HG02759 (cell line): ENCODE measurements around the gene PPWD1.
"Not testable (repeated sequence)": the region's sequence is repeated elsewhere in the genome, so short reads cannot be mapped to it uniquely, and the experiment has no call there.

Source experiments
- ATAC-seq: cut with Tn5 transposase; IDR thresholded peaks from one replicate; pipeline ENCODE4 v1.9.1; 2021; ENCODE audit warnings: mild to moderate bottlenecking, moderate library complexity; ENCODE audit not compliant: unreplicated experiment

Gene PPWD1

DNA sequence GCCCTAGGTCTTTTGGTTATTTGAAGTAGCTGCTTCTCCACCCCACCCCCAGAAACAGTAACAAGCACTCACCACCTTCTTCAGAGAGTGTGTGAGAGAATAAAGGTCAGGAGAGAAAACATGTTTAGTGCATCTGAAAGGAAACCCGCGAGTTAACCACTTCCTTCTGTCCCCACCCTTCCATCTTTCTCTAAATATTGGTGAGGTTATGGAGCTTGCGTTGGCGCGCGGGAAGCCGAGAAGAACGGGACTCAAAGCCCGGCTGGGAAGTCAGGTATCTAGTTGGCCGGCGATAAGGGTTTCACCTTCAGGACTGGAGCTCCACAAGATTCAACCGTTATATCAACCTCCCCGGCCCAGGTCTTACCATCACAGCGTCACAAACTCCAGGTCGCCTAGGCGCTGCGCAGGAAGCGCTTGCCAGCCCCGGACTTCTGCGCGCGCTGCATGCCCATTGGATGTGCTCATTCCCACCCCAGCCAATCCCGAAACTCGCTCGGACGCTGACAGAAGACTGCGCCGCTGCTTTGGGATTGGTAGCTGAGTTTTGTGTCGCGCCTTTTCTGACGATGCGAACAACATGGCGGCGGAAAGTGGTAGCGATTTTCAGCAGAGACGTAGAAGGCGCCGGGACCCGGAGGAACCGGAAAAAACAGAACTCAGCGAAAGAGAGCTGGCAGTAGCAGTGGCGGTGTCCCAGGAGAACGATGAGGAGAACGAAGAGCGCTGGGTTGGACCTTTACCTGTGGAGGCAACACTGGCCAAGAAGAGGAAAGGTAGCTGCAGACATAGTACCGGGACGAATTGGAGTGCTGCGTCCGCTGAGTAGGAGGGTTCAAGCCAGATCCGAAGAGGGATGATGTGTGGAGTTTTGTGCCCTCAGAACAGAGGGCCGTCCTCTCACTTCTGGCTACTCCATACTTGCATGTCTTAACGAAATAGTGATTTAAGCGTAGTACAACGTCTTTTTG is at the start of gene PPWD1, which contains the start of gene CENPK:
TSS of gene PPWD1 (plus strand) at position 566 of the 971 bp plus-strand sequence. CDS start at position 581, 15 bp downstream.
TSS of gene CENPK (minus strand) at position 438 of the 971 bp plus-strand sequence. CDS start 8,261 bp downstream, outside the sequence.
- ATAC-seq, result peak; percentile 99

- ATAC-seq, result no peak
Measured at GRCh38 chr5:65525726-65526125, 37.4 kb upstream of the PPWD1 start.

- no peak for ATAC-seq
Measured at GRCh38 chr5:65530904-65531303, 32.2 kb upstream of the PPWD1 start.

DNA sequence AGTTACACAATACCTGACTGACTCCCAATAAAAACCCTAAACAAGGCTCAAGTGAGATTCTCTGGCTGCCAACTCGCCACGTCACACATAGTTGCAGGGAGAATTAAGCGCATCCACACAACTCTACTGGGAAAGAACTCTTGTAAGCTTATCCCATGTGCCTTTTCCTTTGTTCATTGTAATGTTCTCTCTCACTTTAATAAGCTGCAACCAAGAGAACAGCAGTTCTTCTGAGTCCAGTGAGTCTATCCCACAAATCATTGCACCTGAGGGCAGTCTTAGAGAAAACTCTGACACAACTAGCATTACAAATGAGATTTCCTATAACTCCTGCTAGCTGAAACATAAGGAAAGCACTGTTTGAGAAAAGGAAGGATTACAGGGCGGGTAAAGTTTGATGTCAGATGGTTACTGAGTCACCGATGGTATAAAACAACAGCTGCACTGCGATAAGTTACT is 27.5 kb upstream of the PPWD1 start:
- no peak for ATAC-seq

GRCh38 chr5:65539827-65540226 is 23.3 kb upstream of the PPWD1 start:
- ATAC-seq, result no peak

GRCh38 chr5:65544473-65544872 is 18.6 kb upstream of the PPWD1 start:
- ATAC-seq, result no peak

DNA sequence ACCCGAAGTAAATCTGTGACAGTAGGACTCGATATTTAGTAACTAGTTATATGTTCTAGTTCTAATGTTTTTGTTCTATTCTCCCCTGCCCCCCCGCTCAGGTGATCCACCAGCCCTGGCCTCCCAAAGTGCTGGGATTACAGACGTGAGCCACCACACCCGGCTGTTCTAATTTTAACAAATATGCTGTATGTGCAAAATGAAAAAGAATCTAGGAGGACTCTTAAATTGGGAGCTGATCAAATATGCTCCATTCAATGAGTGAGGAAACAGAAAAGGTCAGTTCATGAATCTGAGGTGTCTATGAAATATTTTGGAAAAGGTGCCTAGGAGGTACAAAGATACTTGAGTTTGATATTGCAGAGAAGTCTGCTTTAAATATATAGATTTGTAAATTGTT is 17.0 kb upstream of the PPWD1 start:
- no peak for ATAC-seq

DNA sequence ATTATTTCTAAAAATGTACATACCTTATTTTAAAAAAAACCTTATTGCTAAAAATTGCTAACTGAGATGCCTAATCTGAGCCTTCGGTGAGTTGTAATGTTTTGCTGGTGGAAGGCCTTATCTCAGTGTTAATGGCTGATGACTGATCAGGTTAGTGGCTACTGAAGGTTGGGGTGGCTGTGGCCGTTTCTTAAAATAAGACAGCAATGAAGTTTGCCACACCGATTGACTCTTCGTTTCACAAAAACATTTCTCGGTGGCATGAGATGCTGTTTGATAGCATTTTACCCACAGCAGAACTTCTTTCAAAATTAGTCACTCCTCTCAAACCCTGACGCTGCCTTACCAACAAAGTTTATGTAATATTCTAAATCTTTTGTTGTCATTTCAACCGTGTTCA is 14.8 kb upstream of the PPWD1 start:
- ATAC-seq, result no peak

DNA sequence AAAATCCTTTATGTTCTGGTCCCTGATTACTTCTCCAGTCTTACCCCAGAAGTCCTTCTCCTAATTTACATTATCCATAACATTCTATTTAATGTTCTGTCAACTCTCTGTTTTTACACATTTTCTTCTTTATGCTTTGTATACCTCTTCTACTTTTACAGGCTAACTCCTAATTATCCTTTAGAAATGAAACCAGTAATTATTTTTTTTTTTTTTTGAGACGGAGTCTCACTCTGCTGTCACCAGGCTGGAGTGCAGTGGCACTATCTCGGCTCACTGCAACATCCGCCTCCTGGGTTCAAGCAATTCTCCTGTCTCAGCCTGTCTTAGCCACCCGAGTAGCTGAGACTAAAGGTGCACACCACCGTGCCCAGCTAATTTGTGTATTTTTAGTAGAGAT is 9.2 kb upstream of the PPWD1 start:
- no peak for ATAC-seq

DNA sequence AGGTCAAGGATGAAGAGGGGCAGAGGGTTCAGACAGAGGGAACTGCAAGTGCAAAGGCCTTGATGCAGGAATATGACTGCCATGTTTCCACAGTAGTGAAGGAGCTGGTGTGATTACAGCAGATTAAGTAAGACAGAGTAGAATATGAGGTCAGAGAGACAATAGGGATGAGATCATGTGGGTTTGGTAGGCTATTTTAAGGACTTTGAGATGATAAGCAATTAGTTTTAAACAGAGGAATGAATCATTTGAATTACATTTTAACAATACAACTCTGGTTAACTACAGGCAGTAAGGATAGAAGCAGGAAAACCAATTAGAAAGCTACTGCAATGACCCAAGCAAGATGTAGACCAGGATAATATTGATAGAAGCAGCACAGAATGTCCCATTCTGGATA is 7.8 kb upstream of the PPWD1 start:
- no peak for ATAC-seq

- no peak for ATAC-seq
Measured at GRCh38 chr5:65556181-65556580, 6.9 kb upstream of the PPWD1 start.

DNA sequence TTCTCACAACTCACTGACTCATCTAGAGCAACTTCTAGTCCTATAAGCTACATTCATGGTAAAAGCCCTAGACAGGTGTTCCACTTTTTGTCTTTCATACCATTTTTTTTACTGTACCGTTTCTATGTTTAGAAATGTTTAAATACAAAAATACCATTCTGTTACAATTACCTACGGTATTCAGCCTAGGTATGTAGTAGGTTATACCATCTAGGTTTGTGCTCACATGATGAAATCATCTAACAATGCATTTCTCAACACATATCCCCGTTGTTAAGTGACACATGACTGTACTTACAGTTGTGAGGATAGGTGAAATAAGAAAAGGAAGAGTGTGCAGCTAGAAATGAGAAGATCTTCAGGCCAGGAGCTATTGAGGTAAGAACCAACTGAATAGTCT is 6.4 kb upstream of the PPWD1 start:
- no peak for ATAC-seq

DNA sequence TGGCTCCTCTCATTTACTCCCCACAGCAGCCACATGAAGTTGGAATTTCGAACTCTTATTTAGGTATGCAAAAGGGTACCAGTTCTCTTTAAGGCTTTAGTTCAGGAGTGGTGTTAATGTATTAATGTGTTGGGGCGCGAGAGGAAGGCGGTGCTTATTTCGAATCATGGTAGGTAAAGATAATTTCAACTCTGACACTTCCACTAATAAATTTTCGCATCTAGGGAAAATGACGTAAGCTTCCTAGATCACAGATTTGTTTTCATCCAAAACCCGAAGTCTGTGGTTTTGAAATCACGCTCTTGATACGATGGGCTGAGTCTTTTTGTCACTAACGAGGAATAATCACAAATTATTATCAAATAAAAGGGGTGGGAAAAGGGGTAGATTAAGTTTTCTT is 681 bp downstream of the PPWD1 start:
- no peak for ATAC-seq

DNA sequence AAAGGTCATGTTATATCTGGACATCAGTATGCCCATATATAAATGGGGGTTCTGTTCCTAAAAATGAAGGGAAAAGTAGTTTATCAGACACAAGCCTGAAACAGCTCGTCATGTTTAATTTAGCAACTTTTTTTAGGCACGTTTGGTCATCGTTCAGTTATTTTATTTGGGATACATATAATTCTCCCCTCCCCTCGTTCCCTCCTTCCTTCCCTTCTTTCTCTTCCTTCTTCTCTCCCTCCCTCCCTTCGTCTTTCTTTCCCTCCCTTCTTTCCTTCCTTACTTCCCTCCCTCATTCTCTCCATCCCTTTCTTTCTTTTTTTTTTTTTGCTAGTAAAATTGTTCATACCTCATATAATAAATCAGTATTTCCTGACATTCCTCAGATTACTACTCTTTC is 3.4 kb downstream of the PPWD1 start:
- no peak for ATAC-seq

- no peak for ATAC-seq
Measured at GRCh38 chr5:65570598-65571226, 7.6 kb downstream of the PPWD1 start.

GRCh38 chr5:65577141-65577540 is 14.0 kb downstream of the PPWD1 start:
- ATAC-seq, result no peak

DNA sequence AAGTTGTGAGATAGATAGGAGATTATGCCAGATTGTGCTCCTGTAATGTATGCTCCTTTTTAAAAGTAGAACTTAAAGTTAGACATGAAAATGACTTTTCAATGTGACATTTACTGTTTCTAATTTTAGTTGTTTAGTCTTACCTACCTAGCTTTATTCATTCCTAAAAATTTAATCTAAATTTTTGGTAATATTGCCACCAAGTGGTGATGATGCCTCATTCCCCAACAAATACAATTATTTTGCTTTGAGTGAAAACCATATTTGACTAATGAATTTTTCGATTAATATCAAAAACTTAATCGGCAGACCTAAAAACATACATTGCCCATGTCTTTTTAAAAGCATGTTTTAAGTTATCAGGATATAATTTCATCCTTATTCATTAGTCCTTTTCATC is 25.6 kb downstream of the PPWD1 start:
- no peak for ATAC-seq

DNA sequence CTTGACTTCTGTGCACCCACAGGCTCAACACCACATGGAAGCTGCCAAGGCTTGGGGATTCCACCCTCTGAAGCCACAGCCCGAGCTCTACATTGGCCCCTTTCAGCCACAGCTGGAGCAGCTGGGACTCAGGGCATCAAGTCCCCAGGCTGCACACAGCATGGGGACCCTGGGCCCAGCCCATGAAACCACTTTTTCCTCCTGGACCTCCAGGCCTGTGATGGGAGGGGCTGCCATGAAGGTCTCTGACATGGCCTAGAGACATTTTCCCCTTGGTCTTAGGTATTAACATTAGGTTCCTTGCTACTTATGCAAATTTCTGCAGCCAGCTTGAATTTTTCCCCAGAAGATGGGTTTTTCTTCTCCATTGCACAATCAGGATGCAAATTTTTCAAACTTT is 38.7 kb downstream of the PPWD1 start:
- ATAC-seq, result not testable (repeated sequence)

GRCh38 chr5:65611524-65611923 is 48.4 kb downstream of the PPWD1 start:
- no peak for ATAC-seq

DNA sequence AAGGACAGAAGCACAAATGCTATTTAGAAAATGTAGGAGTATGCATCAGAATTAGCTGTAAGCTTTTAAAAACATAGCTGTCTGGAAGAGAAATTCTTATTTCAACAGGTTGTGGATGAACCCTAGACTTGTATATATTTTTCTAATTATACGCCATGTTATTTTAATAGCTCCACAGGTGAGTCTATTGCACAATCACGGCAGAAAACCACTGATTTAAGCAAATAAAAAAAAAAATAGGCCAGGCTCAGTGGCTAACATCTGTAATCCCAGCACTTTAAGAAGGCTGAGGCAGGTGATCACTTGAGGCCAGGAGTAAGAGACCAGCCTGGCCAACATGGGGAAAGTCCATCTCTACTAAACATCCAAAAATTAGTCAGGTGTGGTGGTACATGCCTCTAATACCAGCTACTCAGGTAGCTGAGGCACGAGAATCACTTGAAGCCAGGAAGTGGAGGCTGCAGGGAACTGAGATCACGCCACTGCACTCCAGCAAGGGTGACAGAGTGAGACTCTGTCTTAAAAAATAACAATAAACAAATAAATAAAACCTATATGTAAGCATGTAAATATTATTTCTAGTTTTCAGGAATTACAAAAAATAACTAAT is 49.3 kb downstream of the PPWD1 start:
- ATAC-seq, result no peak

DNA sequence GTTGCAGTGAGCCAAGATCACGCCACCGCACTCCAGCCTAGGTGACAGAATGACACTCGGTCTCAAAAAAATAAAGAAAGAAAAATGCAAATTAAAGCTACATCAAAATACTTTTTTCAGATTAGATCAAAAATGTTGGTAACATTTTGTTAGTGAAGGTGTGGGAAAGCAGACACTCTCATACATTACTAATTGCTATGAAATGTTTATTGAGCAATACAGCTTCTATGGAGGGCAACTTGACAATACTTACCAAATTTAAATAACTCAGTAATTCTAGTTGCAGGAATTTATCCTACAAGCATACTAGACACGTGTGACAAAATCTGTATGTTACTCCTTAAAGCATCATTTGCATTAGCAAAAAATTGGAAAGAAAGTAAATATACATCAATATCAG is 56.9 kb downstream of the PPWD1 start:
- ATAC-seq, result no peak

- not testable (repeated sequence) for ATAC-seq
Measured at GRCh38 chr5:65621961-65622360, 58.9 kb downstream of the PPWD1 start.
